AG08396 (cell line): ENCODE data around the gene MVK.
A peak's percentile ranks its signal among the peaks of the same experiment; 100 is the strongest.

Experiments used
- DNase-seq: peaks from one replicate; pipeline ENCODE4 v3.0.0; 2012; ENCODE audit warnings: low spot score, mixed read lengths

MVK gene

GRCh38 chr12:109573029-109573913 lies at the start of gene MVK, which contains the start of gene MMAB:
MVK (plus strand) TSS chr12:109573794; CDS start chr12:109574823, 1,029 bp downstream.
MMAB (minus strand) TSS chr12:109573504; CDS start chr12:109573480, 24 bp downstream.
- DNase-seq: peak; percentile 99

- no peak for DNase-seq
Measured at GRCh38 chr12:109524466-109525278, 48.9 kb upstream of the MVK start.

GRCh38 chr12:109525279-109525585 lies 48.4 kb upstream of the MVK start:
- no peak for DNase-seq

- DNase-seq: no peak
Measured at GRCh38 chr12:109527489-109528123, 46.0 kb upstream of the MVK start.

GRCh38 chr12:109529691-109530640 lies 43.6 kb upstream of the MVK start:
- DNase-seq: no peak

- DNase-seq: no peak
Measured at GRCh38 chr12:109531411-109531810, 42.2 kb upstream of the MVK start.

GRCh38 chr12:109532721-109533486 lies 40.7 kb upstream of the MVK start:
- DNase-seq: no peak

GRCh38 chr12:109533487-109533740 lies 40.2 kb upstream of the MVK start:
- DNase-seq: no peak

GRCh38 chr12:109534456-109534855 lies 39.1 kb upstream of the MVK start:
- DNase-seq: no peak

- DNase-seq: no peak
Measured at GRCh38 chr12:109535231-109535862, 38.2 kb upstream of the MVK start.

- no peak for DNase-seq
Measured at GRCh38 chr12:109535863-109536250, 37.7 kb upstream of the MVK start.

GRCh38 chr12:109537136-109537535 lies 36.5 kb upstream of the MVK start:
- no peak for DNase-seq

- DNase-seq: no peak
Measured at GRCh38 chr12:109538191-109538863, 35.3 kb upstream of the MVK start.

GRCh38 chr12:109539508-109539907 lies 34.1 kb upstream of the MVK start:
- peak; percentile 51 for DNase-seq

- no peak for DNase-seq
Measured at GRCh38 chr12:109540526-109541412, 32.8 kb upstream of the MVK start.

- DNase-seq: no peak
Measured at GRCh38 chr12:109541413-109541726, 32.2 kb upstream of the MVK start.

GRCh38 chr12:109542014-109542413 lies 31.6 kb upstream of the MVK start:
- DNase-seq: no peak

- no peak for DNase-seq
Measured at GRCh38 chr12:109542876-109543275, 30.7 kb upstream of the MVK start.

GRCh38 chr12:109544955-109545531 lies 28.6 kb upstream of the MVK start:
- peak; percentile 33 for DNase-seq
